ENCODE data around the gene TST. TPM values are rescaled to one million over a fixed set of nuclear protein-coding genes. Genes with fewer than 3 reads are reported as not detected.

Gene TST
- polyA plus RNA-seq, 1 donor from 2014 or later: 5.4 TPM

DNA sequence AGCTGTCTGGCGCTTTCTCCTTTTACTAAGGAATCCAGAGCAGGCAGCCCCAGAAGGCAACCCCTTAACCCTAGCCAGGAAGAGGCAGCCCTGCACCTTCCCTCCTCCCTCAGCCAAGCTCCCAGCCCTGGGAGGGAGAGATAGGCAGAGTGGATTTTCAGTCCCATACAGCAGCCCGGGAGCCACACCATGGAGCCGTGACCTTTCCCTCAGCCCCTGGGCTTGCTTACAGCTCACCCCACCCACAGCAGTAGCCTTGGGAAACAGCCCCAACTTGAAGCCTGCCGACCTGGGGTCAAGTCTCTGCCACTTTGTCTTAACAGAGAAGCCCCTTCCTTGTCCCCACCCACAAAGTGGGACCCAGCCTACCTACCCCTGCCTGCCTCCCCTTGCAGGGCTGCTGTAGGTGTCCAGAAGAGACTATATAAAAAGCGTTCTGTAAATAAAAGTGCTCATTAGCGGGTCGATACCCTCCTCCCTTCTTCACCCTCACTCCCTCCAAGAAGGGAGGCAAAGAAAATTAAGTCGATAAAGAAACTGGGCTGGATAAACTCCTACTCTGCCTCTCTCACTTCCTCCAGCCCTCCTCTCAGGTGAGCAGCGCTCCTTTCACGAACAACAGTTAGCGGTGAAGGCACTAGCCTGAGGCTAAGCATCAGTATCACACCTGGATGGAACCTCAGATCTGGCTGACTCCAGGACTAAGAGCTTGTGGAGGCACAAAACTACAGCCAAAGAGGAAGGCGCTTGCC, 4.2 kb downstream of the TST start:
- no peaks in the 10 kb centered on the region for H3K9me2 ChIP-seq (ENCODE audit: insufficient read depth, low read length)
- H3K79me2 ChIP-seq (replicated peaks; ENCODE audit: insufficient read depth, low read length): peaks cover 4% of the 10 kb centered on the region
- H4K20me1 ChIP-seq (ENCODE audit: insufficient read depth): no peaks in the 10 kb centered on the region
- H3K4me3 ChIP-seq (ENCODE audit: low read length): no peak overlapping the region
- no peaks in the 10 kb centered on the region for H3F3A ChIP-seq (ENCODE audit: insufficient read depth, low read length, poor library complexity, severe bottlenecking)
- no peaks in the 10 kb centered on the region for H3K9me3 ChIP-seq (ENCODE audit: low read length)
- no peak overlapping the region for H3K4me2 ChIP-seq (ENCODE audit: low read length)
- H3K36me3 ChIP-seq (ENCODE audit: insufficient read depth, low read length): no peaks in the 10 kb centered on the region
- H3K27me3 ChIP-seq (ENCODE audit: insufficient read depth, low read depth, low read length): no peaks in the 10 kb centered on the region
- no peak overlapping the region for H3K27ac ChIP-seq (ENCODE audit: low read length)
- no peak overlapping the region for H3K9ac ChIP-seq (ENCODE audit: low read length)
- no peak overlapping the region for H2AFZ ChIP-seq (ENCODE audit: low read depth, low read length)
- no peak for TF ChIP-seq EZH2 (IDR thresholded peaks at IDR 0.05; ENCODE audit: borderline replicate concordance, insufficient read depth, low read length, poor library complexity, severe bottlenecking)
- no peak for TF ChIP-seq REST (IDR thresholded peaks at IDR 0.05; ENCODE audit: borderline replicate concordance)

DNA sequence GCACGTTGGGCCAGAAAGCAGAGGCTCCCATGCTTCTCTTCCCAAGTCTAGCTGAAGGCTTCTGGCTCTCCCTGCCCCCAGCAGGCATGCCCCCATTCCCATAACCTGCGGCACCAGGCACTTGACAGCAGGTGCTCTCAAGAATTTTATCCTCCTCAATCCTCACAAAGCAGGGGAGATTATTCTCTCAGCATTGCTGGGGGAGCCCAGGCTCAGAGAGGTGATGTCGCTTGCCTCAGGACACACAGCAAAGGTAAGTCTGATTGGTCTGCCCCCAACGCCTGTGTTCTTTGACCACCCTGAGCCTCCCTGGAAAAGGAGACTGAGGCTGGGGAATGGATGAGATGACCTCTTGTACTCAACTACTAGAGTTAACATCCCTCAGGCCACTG, 4.8 kb downstream of the TST start:
- Histone ChIP-seq H3K4me3 (ENCODE audit: low read length) (no peak overlapping the region), H3K9ac (ENCODE audit: low read length) (no peak overlapping the region), H3K4me2 (ENCODE audit: low read length) (no peak overlapping the region), H2AFZ (ENCODE audit: low read depth, low read length) (no peak overlapping the region), H3F3A (ENCODE audit: insufficient read depth, low read length, poor library complexity, severe bottlenecking) (no peaks in the 10 kb centered on the region), H3K27me3 (ENCODE audit: insufficient read depth, low read depth, low read length) (no peaks in the 10 kb centered on the region), H4K20me1 (ENCODE audit: insufficient read depth) (no peaks in the 10 kb centered on the region), H3K79me2 (replicated peaks; ENCODE audit: insufficient read depth, low read length) (no peaks in the 10 kb centered on the region), H3K9me2 (ENCODE audit: insufficient read depth, low read length) (no peaks in the 10 kb centered on the region), H3K9me3 (ENCODE audit: low read length) (no peaks in the 10 kb centered on the region), H3K27ac (ENCODE audit: low read length) (no peak overlapping the region), H3K36me3 (ENCODE audit: insufficient read depth, low read length) (no peaks in the 10 kb centered on the region)
- TF ChIP-seq POLR2AphosphoS5 (IDR thresholded peaks at IDR 0.05) (no peak), EZH2 (IDR thresholded peaks at IDR 0.05; ENCODE audit: borderline replicate concordance, insufficient read depth, low read length, poor library complexity, severe bottlenecking) (no peak), MXI1 (conservative IDR thresholded peaks at IDR 0.05; ENCODE audit: poor library complexity, severe bottlenecking) (no peak), RAD21 (conservative IDR thresholded peaks at IDR 0.05) (no peak), REST (IDR thresholded peaks at IDR 0.05; ENCODE audit: borderline replicate concordance) (no peak), EP300 (conservative IDR thresholded peaks at IDR 0.05; ENCODE audit: poor library complexity, severe bottlenecking) (no peak), SMC3 (conservative IDR thresholded peaks at IDR 0.05; ENCODE audit: poor library complexity) (no peak), TAF1 (IDR thresholded peaks at IDR 0.05; ENCODE audit: low read depth) (no peak)
- TF ChIP-seq, protein P1, sequence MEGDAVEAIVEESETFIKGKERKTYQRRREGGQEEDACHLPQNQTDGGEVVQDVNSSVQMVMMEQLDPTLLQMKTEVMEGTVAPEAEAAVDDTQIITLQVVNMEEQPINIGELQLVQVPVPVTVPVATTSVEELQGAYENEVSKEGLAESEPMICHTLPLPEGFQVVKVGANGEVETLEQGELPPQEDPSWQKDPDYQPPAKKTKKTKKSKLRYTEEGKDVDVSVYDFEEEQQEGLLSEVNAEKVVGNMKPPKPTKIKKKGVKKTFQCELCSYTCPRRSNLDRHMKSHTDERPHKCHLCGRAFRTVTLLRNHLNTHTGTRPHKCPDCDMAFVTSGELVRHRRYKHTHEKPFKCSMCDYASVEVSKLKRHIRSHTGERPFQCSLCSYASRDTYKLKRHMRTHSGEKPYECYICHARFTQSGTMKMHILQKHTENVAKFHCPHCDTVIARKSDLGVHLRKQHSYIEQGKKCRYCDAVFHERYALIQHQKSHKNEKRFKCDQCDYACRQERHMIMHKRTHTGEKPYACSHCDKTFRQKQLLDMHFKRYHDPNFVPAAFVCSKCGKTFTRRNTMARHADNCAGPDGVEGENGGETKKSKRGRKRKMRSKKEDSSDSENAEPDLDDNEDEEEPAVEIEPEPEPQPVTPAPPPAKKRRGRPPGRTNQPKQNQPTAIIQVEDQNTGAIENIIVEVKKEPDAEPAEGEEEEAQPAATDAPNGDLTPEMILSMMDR (IDR thresholded peaks at IDR 0.05; ENCODE audit: poor library complexity, severe bottlenecking): no peak
